K562 (cell line): ENCODE data around the gene DOCK4.

Experiments
- CBX5 ChIP-seq: IDR thresholded peaks from 2 replicates; pipeline ENCODE4 v1.6.1; 2014; ENCODE audit warnings: low read depth, borderline replicate concordance
- NFRKB ChIP-seq: fragments of 450-650 bp; IDR thresholded peaks from 2 replicates; pipeline ENCODE4 v1.6.1; 2016; ENCODE audit warnings: low read depth
- SIN3A ChIP-seq, 2 experiments: fragments of 150-350 bp in 1 of 2; IDR thresholded peaks; 2 replicates each; pipeline ENCODE4 v1.6.1; 2011 to 2016; ENCODE audit warnings: borderline replicate concordance in 2 of 2, low read depth in 2 of 2, low read length in 2 of 2, mild to moderate bottlenecking in 2 of 2, moderate library complexity in 2 of 2; ENCODE audit not compliant: control insufficient read depth in 1 of 2
- ZNF133 ChIP-seq: fragments of 250-450 bp; sonication (Bioruptor Pico); IDR thresholded peaks from 2 replicates; pipeline ENCODE4 v1.4.0; 2020; ENCODE audit warnings: mild to moderate bottlenecking
- ZNF232 ChIP-seq: sonication (generic); formaldehyde crosslinking; IDR thresholded peaks from 2 replicates; pipeline ENCODE4 v1.8.0; 2022; ENCODE audit warnings: mild to moderate bottlenecking, missing genetic modification reagents
- TF ChIP-seq, protein P1 (sequence below): fragments of 250-450 bp; sonication (Bioruptor Pico); IDR thresholded peaks from 2 replicates; pipeline ENCODE4 v1.9.0; 2021; ENCODE audit warnings: mild to moderate bottlenecking, inconsistent platforms
- TF ChIP-seq, protein P2 (sequence below): sonication (generic); formaldehyde crosslinking; IDR thresholded peaks from 2 replicates; pipeline ENCODE4 v1.8.0; 2023; ENCODE audit warnings: mild to moderate bottlenecking, missing genetic modification reagents
- TF ChIP-seq, protein P3 (sequence below): fragments of 250-450 bp; sonication (Bioruptor Pico); IDR thresholded peaks from 2 replicates; pipeline ENCODE4 v1.5.0; 2020; ENCODE audit warnings: mild to moderate bottlenecking

DNA sequence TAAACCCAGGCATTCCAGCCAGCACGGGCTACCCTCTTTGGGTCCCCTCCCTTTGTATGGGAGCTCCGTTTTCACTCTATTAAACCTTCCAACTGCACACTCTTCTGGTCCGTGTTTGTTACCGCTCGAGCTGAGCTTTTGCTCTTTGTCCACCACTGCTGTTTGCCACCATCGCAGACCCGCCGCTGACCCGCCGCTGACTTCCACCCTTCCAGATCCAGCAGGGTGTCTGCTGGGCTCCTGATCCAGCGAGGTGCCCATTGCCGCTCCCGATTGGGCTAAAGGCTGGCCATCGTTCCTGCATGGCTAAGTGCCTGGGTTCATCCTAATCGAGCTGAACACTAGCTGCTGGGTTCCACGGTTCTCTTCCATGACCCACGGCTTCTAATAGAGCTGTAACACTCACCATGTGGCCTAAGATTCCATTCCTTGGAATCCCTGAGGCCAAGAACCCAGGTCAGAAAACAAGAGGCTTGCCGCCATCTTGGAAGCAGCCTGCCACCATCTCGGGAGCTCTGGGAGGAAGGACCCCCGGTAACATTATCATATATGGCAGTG is 14.8 kb upstream of the DOCK4 start:
- TF ChIP-seq ZNF133 (CRISPR knock-in tag) (no peak), CBX5 (no peak), NFRKB (no peak), SIN3A (IDR thresholded peaks at IDR 0.05; ENCODE audit: borderline replicate concordance in 2 of 2, control insufficient read depth in 1 of 2, low read depth in 2 of 2, low read length in 2 of 2) (no peak), ZNF232 (CRISPR knock-in tag) (no peak)
- TF ChIP-seq, protein P1, sequence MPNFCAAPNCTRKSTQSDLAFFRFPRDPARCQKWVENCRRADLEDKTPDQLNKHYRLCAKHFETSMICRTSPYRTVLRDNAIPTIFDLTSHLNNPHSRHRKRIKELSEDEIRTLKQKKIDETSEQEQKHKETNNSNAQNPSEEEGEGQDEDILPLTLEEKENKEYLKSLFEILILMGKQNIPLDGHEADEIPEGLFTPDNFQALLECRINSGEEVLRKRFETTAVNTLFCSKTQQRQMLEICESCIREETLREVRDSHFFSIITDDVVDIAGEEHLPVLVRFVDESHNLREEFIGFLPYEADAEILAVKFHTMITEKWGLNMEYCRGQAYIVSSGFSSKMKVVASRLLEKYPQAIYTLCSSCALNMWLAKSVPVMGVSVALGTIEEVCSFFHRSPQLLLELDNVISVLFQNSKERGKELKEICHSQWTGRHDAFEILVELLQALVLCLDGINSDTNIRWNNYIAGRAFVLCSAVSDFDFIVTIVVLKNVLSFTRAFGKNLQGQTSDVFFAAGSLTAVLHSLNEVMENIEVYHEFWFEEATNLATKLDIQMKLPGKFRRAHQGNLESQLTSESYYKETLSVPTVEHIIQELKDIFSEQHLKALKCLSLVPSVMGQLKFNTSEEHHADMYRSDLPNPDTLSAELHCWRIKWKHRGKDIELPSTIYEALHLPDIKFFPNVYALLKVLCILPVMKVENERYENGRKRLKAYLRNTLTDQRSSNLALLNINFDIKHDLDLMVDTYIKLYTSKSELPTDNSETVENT (CRISPR knock-in tag): no peak
- TF ChIP-seq, protein P2, sequence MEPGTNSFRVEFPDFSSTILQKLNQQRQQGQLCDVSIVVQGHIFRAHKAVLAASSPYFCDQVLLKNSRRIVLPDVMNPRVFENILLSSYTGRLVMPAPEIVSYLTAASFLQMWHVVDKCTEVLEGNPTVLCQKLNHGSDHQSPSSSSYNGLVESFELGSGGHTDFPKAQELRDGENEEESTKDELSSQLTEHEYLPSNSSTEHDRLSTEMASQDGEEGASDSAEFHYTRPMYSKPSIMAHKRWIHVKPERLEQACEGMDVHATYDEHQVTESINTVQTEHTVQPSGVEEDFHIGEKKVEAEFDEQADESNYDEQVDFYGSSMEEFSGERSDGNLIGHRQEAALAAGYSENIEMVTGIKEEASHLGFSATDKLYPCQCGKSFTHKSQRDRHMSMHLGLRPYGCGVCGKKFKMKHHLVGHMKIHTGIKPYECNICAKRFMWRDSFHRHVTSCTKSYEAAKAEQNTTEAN (CRISPR knock-in tag): no peak
- TF ChIP-seq, protein P3, sequence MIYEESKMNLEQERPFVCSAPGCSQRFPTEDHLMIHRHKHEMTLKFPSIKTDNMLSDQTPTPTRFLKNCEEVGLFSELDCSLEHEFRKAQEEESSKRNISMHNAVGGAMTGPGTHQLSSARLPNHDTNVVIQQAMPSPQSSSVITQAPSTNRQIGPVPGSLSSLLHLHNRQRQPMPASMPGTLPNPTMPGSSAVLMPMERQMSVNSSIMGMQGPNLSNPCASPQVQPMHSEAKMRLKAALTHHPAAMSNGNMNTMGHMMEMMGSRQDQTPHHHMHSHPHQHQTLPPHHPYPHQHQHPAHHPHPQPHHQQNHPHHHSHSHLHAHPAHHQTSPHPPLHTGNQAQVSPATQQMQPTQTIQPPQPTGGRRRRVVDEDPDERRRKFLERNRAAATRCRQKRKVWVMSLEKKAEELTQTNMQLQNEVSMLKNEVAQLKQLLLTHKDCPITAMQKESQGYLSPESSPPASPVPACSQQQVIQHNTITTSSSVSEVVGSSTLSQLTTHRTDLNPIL (CRISPR knock-in tag): no peak
